DND-41 (cell line): ENCODE data around the gene SCMH1.

Experiments
- EZH2 ChIP-seq: IDR thresholded peaks from 3 replicates; pipeline ENCODE4 v1.6.1; 2012; ENCODE audit warnings: borderline replicate concordance, low read depth, mild to moderate bottlenecking, moderate library complexity, low read length, inconsistent platforms; ENCODE audit not compliant: severe bottlenecking
- TF ChIP-seq, protein P1 (sequence below): IDR thresholded peaks from 2 replicates; pipeline ENCODE4 v1.5.1; 2012; ENCODE audit warnings: borderline replicate concordance, low read length, moderate library complexity, mild to moderate bottlenecking; ENCODE audit not compliant: poor library complexity, severe bottlenecking; ENCODE audit errors: extremely low read depth

DNA sequence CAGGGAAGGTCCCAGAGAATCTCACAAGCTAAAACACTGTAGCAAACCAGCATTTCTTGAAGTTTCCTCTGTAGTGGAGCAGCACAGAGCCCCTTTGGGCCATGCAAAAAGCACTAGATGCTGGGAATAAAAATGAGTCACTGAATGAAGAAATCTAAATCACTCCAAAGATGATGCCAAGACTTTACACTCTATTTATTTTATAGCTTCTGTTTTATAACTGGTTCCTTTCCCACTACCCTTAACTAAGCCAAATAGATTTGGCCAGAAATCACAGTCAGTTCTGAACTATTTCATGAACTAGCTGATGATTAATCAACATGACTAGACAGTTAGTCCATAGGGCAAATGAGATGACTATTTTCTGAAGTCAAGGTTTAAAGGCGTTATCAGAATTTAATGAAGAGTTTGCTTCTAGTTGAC, 89.5 kb downstream of the SCMH1 start:
- TF ChIP-seq, protein P1, sequence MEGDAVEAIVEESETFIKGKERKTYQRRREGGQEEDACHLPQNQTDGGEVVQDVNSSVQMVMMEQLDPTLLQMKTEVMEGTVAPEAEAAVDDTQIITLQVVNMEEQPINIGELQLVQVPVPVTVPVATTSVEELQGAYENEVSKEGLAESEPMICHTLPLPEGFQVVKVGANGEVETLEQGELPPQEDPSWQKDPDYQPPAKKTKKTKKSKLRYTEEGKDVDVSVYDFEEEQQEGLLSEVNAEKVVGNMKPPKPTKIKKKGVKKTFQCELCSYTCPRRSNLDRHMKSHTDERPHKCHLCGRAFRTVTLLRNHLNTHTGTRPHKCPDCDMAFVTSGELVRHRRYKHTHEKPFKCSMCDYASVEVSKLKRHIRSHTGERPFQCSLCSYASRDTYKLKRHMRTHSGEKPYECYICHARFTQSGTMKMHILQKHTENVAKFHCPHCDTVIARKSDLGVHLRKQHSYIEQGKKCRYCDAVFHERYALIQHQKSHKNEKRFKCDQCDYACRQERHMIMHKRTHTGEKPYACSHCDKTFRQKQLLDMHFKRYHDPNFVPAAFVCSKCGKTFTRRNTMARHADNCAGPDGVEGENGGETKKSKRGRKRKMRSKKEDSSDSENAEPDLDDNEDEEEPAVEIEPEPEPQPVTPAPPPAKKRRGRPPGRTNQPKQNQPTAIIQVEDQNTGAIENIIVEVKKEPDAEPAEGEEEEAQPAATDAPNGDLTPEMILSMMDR: no peak
- TF ChIP-seq EZH2: no peak
